ENCODE data around the gene CFAP300. TPM values are rescaled to one million over a fixed set of nuclear protein-coding genes. Genes with fewer than 3 reads are reported as not detected.

CFAP300 gene
- not detected for total RNA-seq

DNA sequence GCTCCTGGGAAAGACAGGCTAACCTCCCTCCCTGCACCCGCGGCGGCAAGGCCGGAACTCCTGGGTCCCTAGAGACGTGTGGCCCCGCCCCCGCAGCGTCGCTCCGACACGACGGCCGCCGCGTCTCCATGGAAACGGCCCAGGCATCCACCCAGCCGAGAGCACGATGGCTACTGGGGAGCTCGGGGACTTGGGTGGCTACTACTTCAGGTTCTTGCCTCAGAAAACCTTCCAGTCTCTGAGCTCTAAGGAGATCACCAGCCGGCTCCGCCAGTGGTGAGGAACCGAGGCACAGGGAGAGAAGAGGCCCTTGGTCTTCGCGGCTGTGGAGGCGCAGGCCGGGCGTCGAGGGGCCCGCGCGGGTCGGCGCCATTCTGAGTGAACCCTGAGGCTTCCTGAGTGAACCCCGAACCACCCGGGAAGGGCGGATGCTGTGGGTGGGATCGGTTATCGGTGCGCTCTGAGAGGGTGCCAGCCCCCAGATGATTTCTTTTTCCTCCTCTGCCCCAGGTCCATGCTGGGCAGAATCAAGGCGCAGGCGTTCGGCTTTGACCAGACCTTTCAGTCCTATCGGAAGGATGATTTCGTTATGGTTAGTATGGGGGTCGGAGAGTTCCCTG, at the start of gene CFAP300:
Gene CFAP300, plus strand, starts transcription at position 133 of the 620 bp plus-strand sequence. Its CDS starts 34 bp downstream, at position 167.
- H3K4me1 ChIP-seq = peaks cover 0 to 4% of the 10 kb centered on the region in 2 donors
- no peaks in the 10 kb centered on the region for H3K27me3 ChIP-seq
- peak within 1 kb of the TSS; percentile 59 to 78 for H3K4me3 ChIP-seq
- peak within 1 kb of the TSS; percentile 81 to 90 for H3K27ac ChIP-seq
- no peaks in the 10 kb centered on the region for H3K36me3 ChIP-seq
- peak; percentile 67 to 95 for DNase-seq (ENCODE audit: low spot score in 2 of 2)
- H3K9me3 ChIP-seq = no peaks in the 10 kb centered on the region
- intact Hi-C loops (cut with DNase I) = loop anchor here (1.0 to 5.0 kb wide), 6 partner anchors 63 to 405 kb away; partner anchors contain the start of genes TMEM123 and YAP1
- TF ChIP-seq, protein P1, sequence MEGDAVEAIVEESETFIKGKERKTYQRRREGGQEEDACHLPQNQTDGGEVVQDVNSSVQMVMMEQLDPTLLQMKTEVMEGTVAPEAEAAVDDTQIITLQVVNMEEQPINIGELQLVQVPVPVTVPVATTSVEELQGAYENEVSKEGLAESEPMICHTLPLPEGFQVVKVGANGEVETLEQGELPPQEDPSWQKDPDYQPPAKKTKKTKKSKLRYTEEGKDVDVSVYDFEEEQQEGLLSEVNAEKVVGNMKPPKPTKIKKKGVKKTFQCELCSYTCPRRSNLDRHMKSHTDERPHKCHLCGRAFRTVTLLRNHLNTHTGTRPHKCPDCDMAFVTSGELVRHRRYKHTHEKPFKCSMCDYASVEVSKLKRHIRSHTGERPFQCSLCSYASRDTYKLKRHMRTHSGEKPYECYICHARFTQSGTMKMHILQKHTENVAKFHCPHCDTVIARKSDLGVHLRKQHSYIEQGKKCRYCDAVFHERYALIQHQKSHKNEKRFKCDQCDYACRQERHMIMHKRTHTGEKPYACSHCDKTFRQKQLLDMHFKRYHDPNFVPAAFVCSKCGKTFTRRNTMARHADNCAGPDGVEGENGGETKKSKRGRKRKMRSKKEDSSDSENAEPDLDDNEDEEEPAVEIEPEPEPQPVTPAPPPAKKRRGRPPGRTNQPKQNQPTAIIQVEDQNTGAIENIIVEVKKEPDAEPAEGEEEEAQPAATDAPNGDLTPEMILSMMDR (IDR thresholded peaks at IDR 0.05) = no peak

- Histone ChIP-seq H3K27me3 (no peaks in the 10 kb centered on the region), H3K4me1 (no peaks in the 10 kb centered on the region), H3K36me3 (peaks cover 0 to 5% of the 10 kb centered on the region in 2 donors), H3K27ac (no peak overlapping the region), H3K9me3 (no peaks in the 10 kb centered on the region), H3K4me3 (no peak overlapping the region)
- intact Hi-C loops (cut with DNase I) = no loop called here
- TF ChIP-seq, protein P1 (IDR thresholded peaks at IDR 0.05) = no peak
- no peak for DNase-seq (ENCODE audit: low spot score in 2 of 2)
Observed at GRCh38 chr11:102001657-102002338, 45.4 kb upstream of the CFAP300 start.

DNA sequence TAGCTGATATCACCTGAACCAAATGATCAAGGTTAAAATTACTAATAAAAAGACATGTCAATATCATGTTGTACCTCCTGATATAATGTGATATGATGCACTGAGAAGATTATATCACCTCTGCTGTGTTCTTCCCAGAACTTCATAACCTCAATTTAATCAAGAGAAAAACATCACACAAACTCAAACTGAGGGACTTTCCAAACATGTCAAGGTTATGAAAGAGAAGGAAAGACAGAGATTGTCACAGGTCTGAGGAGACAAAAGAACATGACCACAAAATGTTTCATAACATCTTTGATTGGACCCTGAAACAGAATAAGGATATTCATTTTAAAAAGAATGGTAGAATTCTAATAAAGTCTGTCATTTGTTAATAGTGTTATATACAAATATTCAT, 43.0 kb upstream of the CFAP300 start:
- intact Hi-C loops (cut with DNase I) = no loop called here
- H3K9me3 ChIP-seq = no peaks in the 10 kb centered on the region
- H3K27ac ChIP-seq = no peak overlapping the region
- H3K36me3 ChIP-seq = no peaks in the 10 kb centered on the region
- DNase-seq (ENCODE audit: low spot score in 2 of 2) = no peak
- H3K27me3 ChIP-seq = no peaks in the 10 kb centered on the region
- peaks cover 0 to 2% of the 10 kb centered on the region in 2 donors for H3K4me1 ChIP-seq
- TF ChIP-seq, protein P1 (IDR thresholded peaks at IDR 0.05) = no peak
- no peak overlapping the region for H3K4me3 ChIP-seq

DNA sequence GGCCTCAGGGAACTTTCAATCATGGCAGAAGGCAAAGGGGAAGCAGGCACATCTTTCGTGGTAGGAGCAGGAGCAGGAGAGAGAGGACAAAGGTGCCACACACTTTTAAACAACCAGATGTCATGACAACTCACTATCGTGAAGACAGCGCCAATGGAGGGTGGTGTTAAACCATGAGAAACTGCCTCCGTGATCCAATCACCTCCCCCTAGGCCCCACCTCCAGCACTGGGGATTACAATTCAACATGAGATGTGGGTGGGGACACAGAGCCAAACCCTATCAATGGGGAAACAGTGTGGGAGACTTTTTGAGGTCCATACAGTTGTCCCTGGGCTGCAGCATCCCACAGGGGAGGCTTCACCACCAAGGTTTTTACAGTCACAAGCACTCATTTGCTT, 41.9 kb upstream of the CFAP300 start:
- Histone ChIP-seq H3K27me3 (no peaks in the 10 kb centered on the region), H3K4me1 (peaks cover 0 to 2% of the 10 kb centered on the region in 2 donors), H3K27ac (no peak overlapping the region), H3K9me3 (no peaks in the 10 kb centered on the region), H3K4me3 (no peak overlapping the region), H3K36me3 (no peaks in the 10 kb centered on the region)
- TF ChIP-seq, protein P1 (IDR thresholded peaks at IDR 0.05) = no peak
- intact Hi-C loops (cut with DNase I) = no loop called here
- DNase-seq (ENCODE audit: low spot score in 2 of 2) = no peak

GRCh38 chr11:102006835-102007566, 40.2 kb upstream of the CFAP300 start:
- TF ChIP-seq, protein P1 (IDR thresholded peaks at IDR 0.05) = no peak
- H3K27me3 ChIP-seq = no peaks in the 10 kb centered on the region

More at GRCh38 chr11:102006835-102007566, 40.2 kb upstream of the CFAP300 start:
- no peak overlapping the region for H3K27ac ChIP-seq
- no peaks in the 10 kb centered on the region for H3K36me3 ChIP-seq
- intact Hi-C loops (cut with DNase I) = loop anchor here (1.0 kb wide), 1 partner anchor 147 kb away; no protein-coding TSS in a partner anchor
- H3K4me3 ChIP-seq = no peak overlapping the region
- DNase-seq (ENCODE audit: low spot score in 2 of 2) = no peak
- peaks cover 0 to 9% of the 10 kb centered on the region in 2 donors for H3K4me1 ChIP-seq
- H3K9me3 ChIP-seq = no peaks in the 10 kb centered on the region

Measured in ascending aorta (tissue), 2 donors.